ENCODE data around the gene CMTM6.
"Not testable (repeated sequence)": the region's sequence is repeated elsewhere in the genome, so short reads cannot be mapped to it uniquely, and the experiment has no call there.

Gene CMTM6

DNA sequence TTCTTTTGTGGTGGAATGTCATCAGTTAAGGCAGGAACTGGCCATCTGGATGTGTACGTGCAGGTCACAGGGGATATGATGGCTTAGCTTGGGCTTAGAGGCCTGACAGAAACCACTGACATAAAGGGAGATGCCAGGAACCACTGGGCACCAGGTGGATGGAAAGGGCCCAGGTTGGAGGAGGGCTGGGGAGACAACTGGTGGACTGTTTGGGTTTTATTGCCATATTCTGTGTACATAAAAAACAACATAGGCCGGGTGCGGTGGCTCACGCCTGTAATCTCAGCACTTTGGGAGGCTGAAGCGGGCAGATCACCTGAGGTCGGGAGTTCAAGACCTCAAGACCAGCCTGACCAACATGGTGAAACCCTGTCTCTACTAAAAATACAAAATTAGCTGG lies 35.8 kb downstream of the CMTM6 start:
- DNase-seq (ENCODE audit: low read depth in 2 of 2) = not testable (repeated sequence)

DNA sequence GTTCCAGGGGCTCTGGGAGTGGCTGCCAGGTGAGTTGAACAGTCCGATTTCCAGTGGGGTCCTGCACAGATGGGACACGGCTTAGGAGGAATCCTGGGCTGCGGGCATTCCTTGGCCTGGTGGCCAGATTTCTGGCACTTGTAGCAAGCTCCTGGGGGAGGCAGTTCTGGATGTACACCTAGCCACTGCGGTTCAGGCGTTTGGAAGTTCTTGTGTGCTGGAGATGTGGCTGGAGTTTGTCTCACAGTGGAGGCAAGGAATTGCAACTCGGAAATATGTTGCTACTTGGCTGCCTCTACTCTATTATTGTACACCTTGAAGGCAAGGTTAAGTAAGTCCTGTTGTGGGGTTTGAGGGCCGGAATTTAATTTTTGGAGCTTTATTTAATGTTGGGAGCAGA lies 37.9 kb downstream of the CMTM6 start:
- not testable (repeated sequence) for DNase-seq (ENCODE audit: low read depth in 2 of 2)

DNA sequence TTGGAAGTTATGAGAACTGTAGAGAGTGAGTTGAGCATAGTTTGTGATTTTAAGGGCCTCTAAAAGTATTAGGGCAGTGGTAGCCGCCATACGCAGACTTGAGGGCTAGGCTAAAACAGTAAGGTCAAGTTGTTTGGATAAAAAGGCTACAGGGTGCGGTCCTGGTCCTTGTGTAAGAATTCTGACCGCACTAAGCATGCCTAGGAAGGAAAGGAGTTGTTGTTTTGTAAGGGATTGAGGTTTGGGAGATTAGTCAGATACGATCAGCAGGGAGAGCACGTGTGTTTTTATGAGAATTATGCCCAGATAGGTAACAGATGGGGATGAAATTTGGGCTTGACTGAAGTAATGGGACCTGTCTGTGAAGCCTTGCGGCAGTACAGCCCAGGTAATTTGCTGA lies 39.2 kb downstream of the CMTM6 start:
- DNase-seq (ENCODE audit: low read depth in 2 of 2) = not testable (repeated sequence)

DNA sequence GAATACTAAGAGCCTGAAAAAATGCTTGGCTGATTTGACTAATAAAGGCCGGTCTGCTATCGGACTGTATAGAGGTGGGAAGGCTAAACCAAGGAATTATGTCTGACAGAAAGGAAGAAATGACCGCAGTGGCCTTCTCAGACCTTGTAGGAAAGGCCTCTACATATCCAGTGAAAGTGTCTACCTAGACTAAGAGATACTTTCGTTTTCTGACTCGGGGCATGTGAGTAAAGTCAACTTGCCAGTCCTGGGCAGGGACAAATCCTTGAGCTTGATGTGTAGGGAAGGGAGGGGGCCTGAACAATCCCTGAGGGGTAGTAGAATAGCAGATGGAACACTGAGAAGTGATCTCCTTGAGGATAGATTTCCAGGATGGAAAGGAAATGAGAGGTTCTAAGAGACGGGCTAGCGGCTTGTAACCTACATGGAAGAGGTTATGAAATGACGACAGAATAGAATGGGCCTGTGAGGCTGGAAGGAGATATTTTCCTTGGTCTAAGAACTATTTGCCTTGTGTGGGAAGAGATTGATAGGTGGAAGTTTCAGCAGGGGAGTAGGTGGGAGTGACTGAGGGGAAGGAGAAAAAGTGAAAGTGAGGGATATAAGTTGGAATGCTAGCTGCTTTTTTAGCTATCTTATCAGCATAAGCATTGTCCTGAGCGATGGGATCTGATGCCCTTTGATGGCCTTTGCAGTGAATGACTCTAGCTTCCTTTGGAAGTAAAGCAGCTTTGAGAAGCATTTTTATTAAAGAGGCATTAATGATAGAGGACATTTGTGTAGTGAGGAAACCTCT lies 40.3 kb downstream of the CMTM6 start:
- not testable (repeated sequence) for DNase-seq (ENCODE audit: low read depth in 2 of 2)

DNA sequence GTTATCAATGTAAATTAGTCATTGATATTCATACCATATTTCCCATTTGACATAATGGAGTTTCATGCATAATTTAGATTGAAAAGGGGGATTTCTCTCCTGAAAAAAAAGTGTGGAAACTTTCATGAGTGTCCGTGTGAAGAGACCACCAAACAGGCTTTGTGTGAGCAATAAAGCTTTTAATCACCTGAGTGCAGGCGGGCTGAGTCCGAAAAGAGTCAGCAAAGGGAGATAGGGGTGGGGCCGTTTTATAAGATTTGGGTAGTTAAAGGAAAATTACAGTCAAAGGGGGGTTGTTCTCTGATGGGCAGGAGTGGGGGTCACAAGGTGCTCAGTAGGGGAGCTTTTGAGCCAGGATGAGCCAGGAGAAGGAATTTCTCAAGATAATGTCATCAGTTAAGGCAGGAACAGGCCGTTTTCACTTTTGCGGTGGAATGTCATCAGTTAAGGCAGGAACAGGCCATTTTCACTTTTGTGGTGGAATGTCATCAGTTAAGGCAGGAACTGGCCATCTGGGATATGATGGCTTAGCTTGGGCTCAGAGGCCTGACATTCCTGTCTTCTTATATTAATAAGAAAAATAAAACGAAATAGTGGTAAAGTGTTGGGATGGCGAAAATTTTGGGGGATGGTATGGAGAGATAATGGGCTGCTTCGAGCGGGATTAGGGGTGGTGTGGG lies 41.7 kb downstream of the CMTM6 start:
- DNase-seq (ENCODE audit: low read depth in 2 of 2) = not testable (repeated sequence)

DNA sequence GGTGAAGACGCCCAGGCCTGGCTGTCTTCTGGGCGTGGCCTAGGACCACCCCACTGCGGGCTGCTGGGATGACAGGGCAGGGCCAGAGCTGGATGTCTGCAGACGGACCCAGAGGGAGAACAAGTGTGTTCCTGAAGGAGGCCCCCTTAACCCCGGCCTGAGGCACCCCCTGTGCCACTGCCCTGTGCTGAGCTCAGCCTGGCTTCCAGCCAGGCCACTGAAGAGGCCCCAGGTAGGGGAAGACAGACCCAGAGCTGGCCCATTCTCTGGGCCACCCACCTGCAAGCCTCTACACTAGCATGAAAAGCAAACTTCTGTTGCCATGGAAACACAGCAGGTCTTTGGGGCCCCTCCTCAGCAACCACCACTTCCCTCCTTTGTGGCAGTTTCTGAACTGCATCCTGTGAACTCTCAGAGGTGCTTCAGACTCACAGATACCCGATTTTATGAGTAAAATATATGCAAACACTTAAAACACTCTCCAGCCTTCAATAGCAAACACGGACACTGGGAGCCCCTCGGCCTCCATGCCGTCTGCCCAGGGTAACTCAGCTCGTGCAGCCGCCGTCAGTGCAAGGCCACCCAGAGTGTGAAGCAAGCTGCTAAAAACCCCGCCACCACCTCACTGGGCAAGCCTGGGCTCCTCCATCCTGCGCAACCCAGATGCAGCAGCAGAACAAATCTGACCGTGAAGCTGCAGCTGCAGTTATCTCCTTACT lies 42.5 kb downstream of the CMTM6 start:
- DNase-seq (ENCODE audit: low read depth in 2 of 2) = peak in 1 of 2 experiments; percentile 42

DNA sequence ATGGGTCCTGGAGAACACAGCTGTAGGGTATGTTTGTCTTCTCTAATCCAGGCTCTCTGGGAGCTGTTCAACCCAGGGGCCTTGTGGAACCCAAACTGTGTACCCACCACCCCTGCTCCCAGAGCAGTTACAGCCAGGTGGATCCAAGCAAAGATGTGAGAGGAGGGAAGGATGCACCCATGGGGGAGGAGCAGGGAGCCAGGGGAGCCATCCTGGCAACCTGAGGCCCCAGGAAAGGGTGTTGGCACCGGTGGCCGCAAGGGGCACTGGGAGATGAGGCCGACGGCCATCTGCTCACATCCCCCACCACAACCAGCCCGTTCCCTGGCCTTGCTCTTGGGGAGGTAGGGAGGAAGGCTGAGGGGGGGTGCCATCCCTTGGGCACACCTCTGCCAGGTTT lies 43.2 kb downstream of the CMTM6 start:
- DNase-seq (ENCODE audit: low read depth in 2 of 2) = no peak

DNA sequence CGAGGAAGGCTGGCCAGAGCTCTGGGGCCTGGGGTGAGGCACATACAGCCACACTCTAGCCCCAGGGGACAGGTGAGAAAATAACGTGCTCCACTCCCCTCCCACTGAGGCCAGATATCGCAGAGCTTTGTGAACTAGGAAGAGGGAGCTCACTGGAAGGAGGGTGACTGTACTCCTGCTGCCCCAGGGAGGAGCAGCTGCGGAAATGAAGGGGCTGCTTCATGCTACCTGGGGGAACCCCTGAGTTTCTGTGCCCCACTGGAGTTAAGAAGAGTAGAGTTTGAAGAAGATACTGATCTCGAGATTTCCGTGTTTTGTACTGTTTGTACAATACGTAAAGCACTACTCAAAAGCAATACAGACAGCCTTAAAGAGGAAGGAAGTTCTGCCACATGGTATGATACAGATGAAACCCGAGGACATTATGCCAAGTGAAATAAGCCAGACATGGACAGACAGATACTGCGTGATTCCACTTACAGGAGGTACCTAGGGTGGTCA lies 44.6 kb downstream of the CMTM6 start:
- no peak for DNase-seq (ENCODE audit: low read depth in 2 of 2)

DNA sequence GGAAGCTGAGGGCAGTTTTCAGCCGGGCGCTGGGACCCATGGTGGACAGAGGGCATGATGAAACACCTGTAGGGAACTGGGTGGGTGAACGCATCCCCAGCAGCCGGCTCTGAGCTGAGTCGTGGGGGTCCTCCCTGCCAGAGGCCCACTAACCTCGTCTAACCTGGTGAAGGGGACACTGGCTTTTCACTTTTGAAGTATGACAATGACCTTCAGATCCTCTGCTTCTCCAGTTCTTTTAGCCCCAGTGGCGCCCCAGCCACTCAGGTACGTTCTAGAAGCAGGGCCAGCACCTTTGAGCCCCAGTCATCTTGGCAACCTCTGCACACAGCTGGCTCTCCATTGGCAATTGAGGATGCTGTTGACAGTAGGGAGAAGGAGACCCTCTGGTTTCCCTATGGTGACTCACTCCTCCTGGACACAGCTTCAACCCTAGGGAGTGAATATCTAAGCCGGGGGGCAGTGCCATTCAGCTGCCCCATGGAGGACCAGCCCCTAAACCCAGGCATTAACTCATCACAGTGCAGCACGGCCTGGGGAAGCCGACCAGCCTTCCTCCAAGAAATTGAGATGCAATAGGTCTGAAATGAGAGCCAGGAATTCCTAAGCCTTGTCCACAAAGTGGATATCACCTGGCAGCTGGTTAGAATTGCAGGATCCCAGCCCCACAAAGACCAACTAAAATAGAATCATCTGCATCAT lies 46.1 kb downstream of the CMTM6 start:
- DNase-seq (ENCODE audit: low read depth in 2 of 2) = no peak

DNA sequence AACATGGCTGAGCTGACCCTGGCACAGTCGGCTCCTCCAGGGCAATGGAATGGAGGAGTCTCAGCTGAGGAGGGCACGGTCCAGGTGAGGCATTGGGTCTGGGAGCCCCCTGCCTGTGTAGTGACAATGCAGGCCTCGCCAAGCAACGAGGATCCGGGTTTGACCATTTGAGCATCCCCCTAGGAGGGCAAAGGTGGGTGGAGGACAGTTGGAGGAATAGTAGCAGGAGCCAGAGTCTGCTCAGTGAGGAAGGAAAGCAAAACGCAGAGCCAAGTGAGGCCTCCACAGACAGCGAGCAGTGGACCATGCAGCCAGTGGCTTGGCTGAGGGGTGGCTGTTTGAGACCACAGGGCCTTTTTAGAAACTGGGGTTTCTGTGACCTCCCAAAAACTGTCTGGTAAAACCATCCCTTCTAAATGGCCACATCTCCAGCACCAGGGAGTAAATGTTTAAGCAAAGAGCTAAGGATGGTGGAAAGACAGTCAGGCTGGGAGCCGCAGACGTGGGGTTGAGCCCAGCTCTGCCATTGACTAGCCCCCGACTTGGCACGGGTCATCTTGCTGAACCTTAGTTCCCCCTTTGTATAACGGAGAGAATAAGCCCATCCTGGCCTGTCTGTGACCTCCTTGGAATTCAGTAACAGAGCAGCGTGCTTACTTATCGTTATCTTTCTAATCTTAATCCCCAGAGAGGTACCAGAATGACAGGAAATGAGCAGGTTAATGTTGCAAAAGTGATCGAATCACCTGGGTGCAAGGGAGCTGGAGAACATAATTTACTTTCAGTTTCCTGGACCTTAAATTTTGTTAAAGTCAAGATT lies 46.8 kb downstream of the CMTM6 start:
- no peak for DNase-seq (ENCODE audit: low read depth in 2 of 2)

DNA sequence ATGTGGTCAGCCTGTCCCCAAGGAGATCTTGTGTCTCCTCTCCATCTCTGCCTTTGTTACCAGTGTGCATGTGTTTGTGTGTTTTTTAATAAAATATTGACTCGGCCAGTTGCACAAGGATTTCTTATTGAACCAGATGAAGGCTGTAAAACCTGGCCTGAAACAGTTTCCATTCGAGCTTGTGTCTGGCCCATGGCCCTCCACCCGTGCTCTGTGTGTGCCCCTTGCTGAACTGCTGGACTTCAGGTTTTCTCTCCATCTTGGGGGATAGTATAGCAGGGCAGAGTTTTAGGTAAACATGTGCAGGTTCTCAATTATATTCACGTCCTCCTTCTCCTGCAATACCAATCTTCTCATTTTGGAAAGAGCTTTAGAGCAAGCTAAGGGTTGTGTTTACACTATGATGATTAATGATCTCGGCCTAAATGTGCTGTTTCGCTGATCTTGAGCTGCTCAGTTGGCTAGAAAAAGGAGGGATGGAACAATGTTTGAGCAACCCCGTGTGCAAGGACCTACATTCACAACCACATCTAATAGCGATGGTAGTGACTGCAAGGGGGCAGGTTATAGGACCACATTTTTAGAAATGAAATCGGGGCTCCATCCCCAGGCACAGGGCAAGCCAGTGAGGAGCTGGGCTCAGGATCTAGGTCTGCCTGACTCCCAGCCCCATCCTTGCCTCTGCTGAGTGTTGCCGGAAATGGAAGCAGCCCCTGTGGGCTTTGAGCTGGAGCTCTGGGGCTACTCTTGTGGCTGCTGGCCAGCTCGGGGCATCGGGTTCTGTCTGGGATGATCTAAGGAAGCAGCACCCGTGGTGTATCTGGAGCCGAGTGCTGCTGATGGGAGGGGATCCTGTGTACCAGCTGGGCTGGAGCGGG lies 47.7 kb downstream of the CMTM6 start:
- DNase-seq (ENCODE audit: low read depth in 2 of 2) = no peak

DNA sequence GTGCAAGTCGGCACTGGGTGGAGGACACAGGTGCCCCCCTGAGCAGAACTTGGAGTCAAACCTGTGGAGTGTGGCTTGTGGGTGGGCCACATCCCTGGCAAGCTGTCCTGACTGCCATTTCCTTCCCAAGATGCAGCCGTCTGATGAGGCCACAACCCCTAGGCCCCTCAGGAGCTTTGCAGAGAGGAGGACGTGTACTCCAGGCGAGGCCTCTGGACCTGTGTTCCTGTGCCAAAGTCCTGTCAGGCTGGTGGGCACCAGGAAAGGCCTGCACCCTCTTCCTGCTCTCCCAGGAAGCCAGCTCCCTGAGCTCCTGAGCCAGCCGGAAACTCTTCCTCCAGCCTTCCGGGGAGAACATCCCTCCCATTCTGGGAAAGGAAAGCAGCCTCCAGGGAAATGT lies 48.5 kb downstream of the CMTM6 start:
- no peak for DNase-seq (ENCODE audit: low read depth in 2 of 2)

DNA sequence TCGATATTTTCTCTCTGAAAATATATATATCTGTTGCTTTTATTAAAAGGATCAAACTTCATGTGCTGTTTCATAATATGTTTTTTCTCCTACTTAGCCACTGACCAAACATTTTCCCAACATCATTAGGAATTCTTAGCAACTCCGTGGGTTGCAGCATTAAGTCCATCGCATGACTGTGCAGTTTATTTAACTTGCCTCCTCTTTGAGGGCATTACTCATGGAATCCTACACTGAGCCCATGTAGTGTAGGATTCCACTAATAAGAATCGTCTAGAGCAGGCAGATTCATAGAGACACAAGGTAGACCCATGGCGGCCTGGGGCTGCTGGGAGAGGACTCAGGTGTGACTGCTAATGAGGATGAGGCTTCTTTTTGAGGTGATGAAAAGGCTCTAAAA lies 49.3 kb downstream of the CMTM6 start:
- DNase-seq (ENCODE audit: low read depth in 2 of 2) = no peak

DNA sequence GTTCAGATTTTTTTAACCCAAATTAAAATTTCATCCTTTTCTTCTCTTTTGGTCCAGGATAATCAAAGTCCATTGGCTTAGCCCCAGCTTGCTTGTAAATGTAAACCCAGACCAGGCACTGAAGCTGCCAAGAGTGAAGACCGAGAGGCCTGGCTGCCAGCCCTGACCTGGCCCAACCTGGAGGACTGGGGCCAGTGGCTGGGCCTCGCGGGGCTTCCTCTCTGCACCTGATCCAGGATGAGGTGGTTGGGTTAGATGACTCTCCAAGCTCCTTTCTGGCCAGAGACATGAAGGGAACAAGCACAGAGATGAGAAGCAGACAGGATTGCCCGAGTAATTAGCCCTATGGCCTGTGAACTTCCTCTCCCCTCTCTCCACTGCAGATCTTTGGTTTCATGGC lies 50.6 kb downstream of the CMTM6 start:
- DNase-seq (ENCODE audit: low read depth in 2 of 2) = no peak

DNA sequence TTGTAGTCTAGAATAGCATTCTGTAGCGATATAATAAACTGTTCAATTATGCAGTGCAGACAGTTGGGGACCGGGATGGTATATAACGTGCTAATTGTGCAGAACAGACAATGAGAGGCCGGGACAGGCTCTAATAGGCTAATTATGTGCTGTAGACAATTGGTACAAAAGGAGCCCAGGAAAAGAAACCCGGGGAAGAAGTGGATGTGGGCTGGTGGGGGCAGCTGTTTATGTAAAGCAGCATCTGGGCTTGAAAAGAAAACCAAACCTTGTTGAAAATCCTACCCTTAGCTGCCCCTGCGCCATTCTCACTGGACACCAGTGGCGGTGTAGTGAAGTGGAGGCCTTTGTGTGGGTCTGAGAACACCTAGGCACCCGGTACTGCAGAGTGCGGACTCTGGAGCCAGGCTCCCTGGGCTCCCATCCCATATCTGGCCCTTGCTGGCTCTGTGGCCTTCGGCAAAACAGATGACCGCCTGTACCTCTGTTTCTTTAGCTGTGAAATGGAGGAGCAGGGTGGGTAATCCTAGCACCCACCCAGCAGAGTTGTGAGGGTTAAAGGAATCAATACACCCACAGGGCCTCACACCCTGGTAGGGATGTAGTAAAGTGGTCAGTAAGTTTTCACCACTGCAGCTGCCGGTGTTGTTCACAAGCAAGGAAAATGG lies 51.5 kb downstream of the CMTM6 start:
- DNase-seq (ENCODE audit: low read depth in 2 of 2) = no peak

DNA sequence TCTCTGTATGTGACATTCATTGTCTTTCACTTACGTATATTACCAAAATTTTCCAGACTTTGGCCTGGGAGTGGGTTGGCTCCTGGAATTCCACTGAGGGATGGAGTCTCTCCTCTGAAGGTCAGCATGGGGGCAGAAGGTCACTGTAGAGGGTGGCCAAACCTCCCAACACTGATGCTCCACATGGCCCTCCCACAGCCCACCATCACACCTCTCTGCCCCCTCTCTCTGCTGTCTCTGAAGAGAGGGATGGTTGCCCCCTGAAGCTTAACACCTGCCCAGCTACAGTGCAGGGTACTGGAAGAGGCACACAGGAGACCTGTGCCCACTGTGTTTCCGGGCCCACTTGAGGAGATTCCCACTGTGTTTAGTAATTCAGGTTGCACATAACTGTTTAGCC lies 52.2 kb downstream of the CMTM6 start:
- DNase-seq (ENCODE audit: low read depth in 2 of 2) = no peak

DNA sequence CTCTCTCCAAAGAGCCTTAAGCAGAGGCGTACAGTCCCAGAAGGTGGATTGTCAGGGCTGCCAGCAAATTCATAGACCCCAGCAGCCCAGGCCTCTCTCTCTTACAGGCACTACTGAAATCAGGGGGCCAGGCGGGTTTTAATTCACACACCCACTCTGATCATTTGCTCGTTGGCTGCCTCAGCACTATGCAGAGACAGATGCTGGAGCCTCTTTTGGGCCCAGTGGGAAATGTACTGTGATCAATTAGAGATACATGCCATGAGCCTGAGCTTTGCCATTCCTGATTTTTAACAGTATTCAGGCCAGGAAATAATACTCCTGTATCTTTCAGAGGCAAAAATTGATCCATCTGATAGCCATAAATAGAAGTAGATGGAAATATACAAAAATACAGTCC lies 53.0 kb downstream of the CMTM6 start:
- no peak for DNase-seq (ENCODE audit: low read depth in 2 of 2)

DNA sequence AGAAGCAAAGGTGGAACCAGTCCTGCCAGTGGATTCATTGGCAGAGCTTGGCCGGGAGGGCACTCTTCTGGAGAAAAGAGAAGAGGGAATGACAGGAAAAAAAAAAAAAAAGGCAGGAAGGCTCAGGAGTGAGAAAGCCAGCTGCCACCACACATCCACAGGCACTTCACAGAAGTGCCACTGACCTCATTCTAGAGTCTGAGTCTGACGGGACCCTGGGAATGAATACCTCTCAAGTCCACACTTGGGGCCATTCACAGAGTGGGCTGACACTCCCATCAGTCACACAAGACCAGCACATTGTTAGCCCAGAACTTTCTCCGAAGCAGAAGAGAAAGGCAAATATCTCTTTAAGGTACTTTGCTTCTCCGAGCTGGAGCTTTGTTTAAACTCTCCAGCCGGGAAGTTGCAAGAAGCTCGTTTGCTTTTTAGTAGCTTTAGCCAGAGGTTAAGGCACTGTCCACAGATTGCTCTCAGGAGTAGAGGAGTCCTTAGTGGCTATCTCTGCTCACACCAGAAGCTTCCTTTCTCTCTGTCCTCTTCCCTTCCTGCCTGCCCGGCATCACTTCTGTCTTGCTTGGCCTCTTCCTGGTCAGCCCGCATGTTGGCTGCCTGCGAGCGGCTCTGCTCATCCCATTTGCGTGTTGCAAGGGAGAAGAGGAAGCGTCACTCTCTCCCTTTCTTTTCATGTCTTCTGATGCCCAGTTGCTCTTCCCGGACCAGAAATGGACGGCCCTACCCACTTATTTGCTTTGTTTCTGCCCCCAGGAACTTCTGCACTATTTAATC lies 53.8 kb downstream of the CMTM6 start:
- no peak for DNase-seq (ENCODE audit: low read depth in 2 of 2)
